Umbilical cord (tissue), 1 donor: Measurements from ENCODE around the gene ZNF524. TPM values are rescaled to one million over a fixed set of nuclear protein-coding genes. Genes with fewer than 3 reads are reported as not detected.

Experiments used
- total RNA-seq: library from RNA; depleted of rRNA; stranded (reverse); fragments of >200 nt; gene quantifications from one replicate; pipeline ENCODE4 v1.2.3, GENCODE V29; 2014; ENCODE audit warnings: low replicate concordance; ENCODE audit not compliant: insufficient read depth

The ZNF524 gene
- total RNA-seq, 1 donor from 2014 or later: 7.2 TPM

Other genes with a start within 250 kb of the ZNF524 start
- not detected for gene COX6B2, start 245.6 kb upstream of the ZNF524 start, total RNA-seq
- not detected for gene GARIN5B, start 237.0 kb upstream of the ZNF524 start, total RNA-seq
- gene IL11, start 229.8 kb upstream of the ZNF524 start, total RNA-seq: 12.0 TPM
- gene TMEM190, start 223.5 kb upstream of the ZNF524 start, total RNA-seq: not detected
- 8.9 TPM for gene TMEM238, start 216.0 kb upstream of the ZNF524 start, total RNA-seq
- gene RPL28, start 214.4 kb upstream of the ZNF524 start, total RNA-seq: 227 TPM
- gene UBE2S, start 192.5 kb upstream of the ZNF524 start, total RNA-seq: 19.3 TPM
- gene SHISA7, start 157.0 kb upstream of the ZNF524 start, total RNA-seq: 1.2 TPM
- gene ISOC2, start 138.6 kb upstream of the ZNF524 start, total RNA-seq: 15.9 TPM
- 3.9 TPM for gene C19orf85, start 135.5 kb upstream of the ZNF524 start, total RNA-seq
- gene ZNF628, start 123.7 kb upstream of the ZNF524 start, total RNA-seq: 1.7 TPM
- gene NAT14, start 115.1 kb upstream of the ZNF524 start, total RNA-seq: 18.8 TPM
- gene SSC5D, start 111.9 kb upstream of the ZNF524 start, total RNA-seq: 67.9 TPM
- not detected for gene SBK2, start 63.2 kb upstream of the ZNF524 start, total RNA-seq
- gene SBK3, start 54.7 kb upstream of the ZNF524 start, total RNA-seq: not detected
- 1.4 TPM for gene ZNF579, start 19.4 kb upstream of the ZNF524 start, total RNA-seq
- 2.4 TPM for gene FIZ1, start 771 bp upstream of the ZNF524 start, total RNA-seq
- gene ZNF865, start 5.4 kb downstream of the ZNF524 start, total RNA-seq: 0.72 TPM
- 5.1 TPM for gene ZNF784, start 24.3 kb downstream of the ZNF524 start, total RNA-seq
- 17.1 TPM for gene ZNF580, start 40.7 kb downstream of the ZNF524 start, total RNA-seq
- 20.0 TPM for gene ZNF581, start 43.4 kb downstream of the ZNF524 start, total RNA-seq
- 9.4 TPM for gene CCDC106, start 47.9 kb downstream of the ZNF524 start, total RNA-seq
- 40.7 TPM for gene U2AF2, start 54.7 kb downstream of the ZNF524 start, total RNA-seq
- gene EPN1, start 74.9 kb downstream of the ZNF524 start, total RNA-seq: 7.5 TPM
- 1.2 TPM for gene NLRP9, start 138.1 kb downstream of the ZNF524 start, total RNA-seq
- not detected for gene RFPL4A, start 158.8 kb downstream of the ZNF524 start, total RNA-seq
- gene RFPL4AL1, start 168.8 kb downstream of the ZNF524 start, total RNA-seq: 20.2 TPM
- 0.48 TPM for gene NLRP11, start 231.7 kb downstream of the ZNF524 start, total RNA-seq
- 0.24 TPM for gene NLRP4, start 236.3 kb downstream of the ZNF524 start, total RNA-seq